Measurements from ENCODE around the gene PTPN12.
"Not testable (repeated sequence)": the region's sequence is repeated elsewhere in the genome, so short reads cannot be mapped to it uniquely, and the experiment has no call there.

The PTPN12 gene

DNA sequence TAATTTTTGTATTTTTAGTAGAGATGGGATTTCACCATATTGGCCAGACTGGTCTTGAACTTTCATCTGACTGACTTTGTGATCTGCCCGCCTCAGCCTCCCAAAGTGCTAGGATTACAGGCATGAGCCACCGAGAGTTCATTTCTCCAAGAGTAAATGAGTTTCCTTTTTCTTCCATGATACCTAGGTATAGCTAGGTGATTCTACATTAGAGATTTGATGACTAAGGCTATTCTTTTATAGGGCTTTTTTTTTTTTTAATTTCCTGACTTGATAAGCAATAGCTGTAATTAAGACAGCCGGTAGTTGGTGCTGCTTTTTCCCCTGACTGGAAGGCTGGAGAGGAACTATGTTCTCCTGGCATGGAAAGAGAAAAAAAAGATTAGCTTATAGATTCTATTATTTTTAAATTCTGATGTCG lies 3.3 kb downstream of the PTPN12 start:
- DNase-seq (ENCODE audit: low read depth) = no peak
- H3K4me3 ChIP-seq (ENCODE audit: low read depth, low read length) = no peak overlapping the region
- TF ChIP-seq, protein P1, sequence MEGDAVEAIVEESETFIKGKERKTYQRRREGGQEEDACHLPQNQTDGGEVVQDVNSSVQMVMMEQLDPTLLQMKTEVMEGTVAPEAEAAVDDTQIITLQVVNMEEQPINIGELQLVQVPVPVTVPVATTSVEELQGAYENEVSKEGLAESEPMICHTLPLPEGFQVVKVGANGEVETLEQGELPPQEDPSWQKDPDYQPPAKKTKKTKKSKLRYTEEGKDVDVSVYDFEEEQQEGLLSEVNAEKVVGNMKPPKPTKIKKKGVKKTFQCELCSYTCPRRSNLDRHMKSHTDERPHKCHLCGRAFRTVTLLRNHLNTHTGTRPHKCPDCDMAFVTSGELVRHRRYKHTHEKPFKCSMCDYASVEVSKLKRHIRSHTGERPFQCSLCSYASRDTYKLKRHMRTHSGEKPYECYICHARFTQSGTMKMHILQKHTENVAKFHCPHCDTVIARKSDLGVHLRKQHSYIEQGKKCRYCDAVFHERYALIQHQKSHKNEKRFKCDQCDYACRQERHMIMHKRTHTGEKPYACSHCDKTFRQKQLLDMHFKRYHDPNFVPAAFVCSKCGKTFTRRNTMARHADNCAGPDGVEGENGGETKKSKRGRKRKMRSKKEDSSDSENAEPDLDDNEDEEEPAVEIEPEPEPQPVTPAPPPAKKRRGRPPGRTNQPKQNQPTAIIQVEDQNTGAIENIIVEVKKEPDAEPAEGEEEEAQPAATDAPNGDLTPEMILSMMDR (IDR thresholded peaks at IDR 0.05; ENCODE audit: low read depth, low read length, missing control alignments) = no peak

DNA sequence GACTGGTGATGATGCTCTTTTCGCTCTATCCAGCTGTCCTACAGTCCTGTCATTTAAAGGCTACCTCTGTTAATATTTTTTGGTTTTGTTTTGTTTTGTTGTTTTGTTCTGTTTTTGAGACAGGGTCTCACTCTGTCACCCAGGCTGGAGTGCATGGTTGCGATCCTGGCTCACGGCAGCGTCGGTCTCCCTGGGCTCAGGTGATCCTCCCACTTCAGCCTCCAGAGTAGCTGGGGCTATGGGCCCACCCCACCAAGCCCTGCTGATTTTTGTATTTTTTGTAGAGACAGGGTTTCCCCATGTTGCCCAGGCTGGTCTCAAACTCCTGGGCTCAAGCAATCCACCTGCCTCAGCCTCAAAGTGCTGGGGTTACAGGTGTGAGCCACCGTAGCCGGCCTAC lies 3.9 kb downstream of the PTPN12 start:
- DNase-seq (ENCODE audit: low read depth); H3K4me3 ChIP-seq (ENCODE audit: low read depth, low read length): not testable (repeated sequence)

DNA sequence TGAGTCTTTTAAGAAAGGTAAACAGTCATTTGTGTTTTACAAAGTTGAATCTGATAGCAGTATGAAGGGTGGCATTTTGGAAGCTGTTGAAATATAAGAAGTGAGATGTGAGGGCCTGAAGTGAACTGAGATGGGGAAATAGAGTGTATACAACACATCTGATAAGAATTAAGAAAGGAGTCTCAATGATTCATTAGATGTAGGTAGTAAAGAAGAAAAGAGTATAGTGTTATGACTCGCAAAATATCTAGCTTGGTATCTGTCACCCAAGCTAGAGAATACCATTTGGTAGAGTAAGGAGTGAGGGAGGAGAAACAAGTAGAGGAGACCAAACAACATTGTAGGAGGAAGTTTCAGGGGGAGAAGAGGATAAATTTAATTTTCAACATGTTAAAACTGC lies 5.3 kb downstream of the PTPN12 start:
- DNase-seq (ENCODE audit: low read depth) = no peak
- TF ChIP-seq, protein P1 (IDR thresholded peaks at IDR 0.05; ENCODE audit: low read depth, low read length, missing control alignments) = no peak
- H3K4me3 ChIP-seq (ENCODE audit: low read depth, low read length) = no peak overlapping the region

DNA sequence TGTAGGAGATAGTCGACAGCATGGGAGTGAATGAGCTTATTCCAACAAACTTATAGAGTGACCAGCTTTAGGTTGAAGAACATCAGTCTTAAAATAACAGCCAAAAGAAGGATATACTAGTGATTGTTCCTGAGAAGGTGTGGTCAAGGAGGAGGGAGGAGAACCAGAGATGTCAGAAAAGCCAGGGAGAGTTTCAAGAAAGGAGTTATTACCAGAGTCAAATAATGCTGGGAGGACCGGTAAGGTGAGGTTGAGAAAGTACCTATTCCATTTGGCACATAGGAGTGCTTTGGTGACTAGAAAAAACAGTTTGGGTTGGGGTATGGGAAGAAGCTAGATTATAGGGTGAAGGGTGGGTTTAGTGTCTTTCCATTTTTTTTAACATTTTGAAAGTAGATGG lies 5.8 kb downstream of the PTPN12 start:
- DNase-seq (ENCODE audit: low read depth) = no peak
- TF ChIP-seq, protein P1 (IDR thresholded peaks at IDR 0.05; ENCODE audit: low read depth, low read length, missing control alignments) = no peak
- no peak overlapping the region for H3K4me3 ChIP-seq (ENCODE audit: low read depth, low read length)

DNA sequence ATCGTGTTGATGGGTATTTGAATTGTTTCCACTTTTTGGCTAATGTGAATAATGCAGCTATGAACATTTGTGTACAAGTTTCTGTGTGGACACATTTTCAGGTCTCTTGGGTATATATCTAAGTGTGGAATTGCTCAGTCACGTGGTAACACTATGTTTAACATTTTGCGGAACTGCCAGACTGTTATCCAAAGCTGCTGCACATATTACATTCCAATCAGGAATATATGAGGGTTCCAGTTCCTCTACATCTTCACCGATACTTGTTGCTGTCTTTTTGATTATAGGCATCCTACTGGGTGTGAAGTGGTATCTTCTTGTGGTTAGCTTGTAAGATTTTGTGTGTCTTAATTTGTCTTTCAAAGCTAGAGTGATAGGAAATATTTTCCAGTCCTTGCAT lies 6.8 kb downstream of the PTPN12 start:
- TF ChIP-seq, protein P1 (IDR thresholded peaks at IDR 0.05; ENCODE audit: low read depth, low read length, missing control alignments) = no peak
- H3K4me3 ChIP-seq (ENCODE audit: low read depth, low read length) = no peak overlapping the region

DNA sequence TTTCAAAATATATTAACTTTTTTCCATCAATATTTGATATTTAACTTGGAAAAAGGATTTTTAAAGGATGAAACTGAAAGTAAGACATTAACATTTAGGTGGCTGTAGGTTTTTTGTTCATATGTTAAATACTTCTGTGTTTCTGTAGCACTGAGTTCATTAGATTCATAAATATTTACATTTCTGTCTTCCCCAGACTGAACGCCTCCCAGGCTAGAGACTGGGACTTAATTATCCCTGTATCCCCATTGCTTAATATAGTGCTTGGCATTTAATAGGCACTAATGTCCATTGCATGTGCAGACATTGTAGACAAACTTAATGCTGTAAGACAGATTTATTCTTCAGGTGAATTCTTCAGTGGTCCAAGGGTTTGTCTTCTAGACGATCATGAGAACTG lies 7.4 kb downstream of the PTPN12 start:
- TF ChIP-seq, protein P1 (IDR thresholded peaks at IDR 0.05; ENCODE audit: low read depth, low read length, missing control alignments) = no peak
- DNase-seq (ENCODE audit: low read depth) = no peak
- no peak overlapping the region for H3K4me3 ChIP-seq (ENCODE audit: low read depth, low read length)

More for the DNA sequence above, 6.8 kb downstream of the PTPN12 start:
- DNase-seq (ENCODE audit: low read depth) = no peak

DNA sequence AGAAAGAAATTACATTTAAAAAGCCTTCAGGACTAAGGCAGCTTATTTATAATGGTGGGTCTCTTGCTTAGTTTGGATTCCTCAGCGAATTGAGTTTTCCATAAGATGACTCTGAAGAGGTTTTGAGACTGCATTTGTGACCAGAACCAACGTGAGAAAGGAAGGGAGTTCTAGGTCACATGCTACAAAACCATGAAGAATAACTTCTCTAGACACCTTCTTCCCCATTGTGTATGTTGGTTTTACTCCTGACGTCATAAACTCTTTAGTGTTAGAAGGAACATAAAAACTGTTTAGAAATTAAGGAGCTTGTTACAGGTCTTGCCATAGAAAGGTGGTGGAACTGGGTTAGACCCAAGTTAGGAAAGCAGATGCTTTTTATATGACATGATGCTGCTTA lies 11.1 kb downstream of the PTPN12 start:
- H3K4me3 ChIP-seq (ENCODE audit: low read depth, low read length) = no peak overlapping the region
- DNase-seq (ENCODE audit: low read depth) = no peak
- TF ChIP-seq, protein P1 (IDR thresholded peaks at IDR 0.05; ENCODE audit: low read depth, low read length, missing control alignments) = no peak
